Retinal pigment epithelial cell (primary cell): ENCODE data around the gene UBTD2.
A peak's percentile ranks its signal among the peaks of the same experiment; 100 is the strongest.
"Not testable (repeated sequence)": the region's sequence is repeated elsewhere in the genome, so short reads cannot be mapped to it uniquely, and the experiment has no call there.

Source experiments
- DNase-seq: peaks from one replicate; pipeline ENCODE4 v3.0.0-alpha.2; 2010; ENCODE audit warnings: low read depth
- H3K4me3 ChIP-seq: 2 replicates; pipeline ENCODE4 v1.5.1; 2011; ENCODE audit warnings: mild to moderate bottlenecking, low read length, control low read depth, moderate library complexity
- TF ChIP-seq, protein P1 (sequence below): conservative IDR thresholded peaks from 2 replicates; pipeline ENCODE4 v1.5.1; 2011; ENCODE audit warnings: low read depth, low read length, control low read depth, inconsistent platforms

UBTD2 gene

DNA sequence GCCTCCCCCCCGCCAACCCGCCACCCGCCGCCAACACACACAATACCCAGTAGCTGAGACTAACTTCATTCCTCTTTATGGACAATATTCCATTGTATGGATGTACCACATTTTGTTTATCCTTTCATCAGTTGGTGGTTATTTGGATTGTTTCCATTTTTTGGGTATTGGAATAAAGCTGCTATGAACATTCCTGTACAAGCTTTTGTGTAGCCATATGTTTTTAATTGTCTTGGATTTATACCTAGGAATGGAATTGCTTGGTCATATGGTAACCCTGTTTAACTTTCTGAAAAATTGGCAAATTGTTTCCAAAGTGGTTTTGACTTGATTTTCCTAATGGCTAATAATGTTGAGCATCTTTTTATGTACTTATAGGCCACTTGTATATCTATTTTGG lies 4.9 kb upstream of the UBTD2 start:
- TF ChIP-seq, protein P1, sequence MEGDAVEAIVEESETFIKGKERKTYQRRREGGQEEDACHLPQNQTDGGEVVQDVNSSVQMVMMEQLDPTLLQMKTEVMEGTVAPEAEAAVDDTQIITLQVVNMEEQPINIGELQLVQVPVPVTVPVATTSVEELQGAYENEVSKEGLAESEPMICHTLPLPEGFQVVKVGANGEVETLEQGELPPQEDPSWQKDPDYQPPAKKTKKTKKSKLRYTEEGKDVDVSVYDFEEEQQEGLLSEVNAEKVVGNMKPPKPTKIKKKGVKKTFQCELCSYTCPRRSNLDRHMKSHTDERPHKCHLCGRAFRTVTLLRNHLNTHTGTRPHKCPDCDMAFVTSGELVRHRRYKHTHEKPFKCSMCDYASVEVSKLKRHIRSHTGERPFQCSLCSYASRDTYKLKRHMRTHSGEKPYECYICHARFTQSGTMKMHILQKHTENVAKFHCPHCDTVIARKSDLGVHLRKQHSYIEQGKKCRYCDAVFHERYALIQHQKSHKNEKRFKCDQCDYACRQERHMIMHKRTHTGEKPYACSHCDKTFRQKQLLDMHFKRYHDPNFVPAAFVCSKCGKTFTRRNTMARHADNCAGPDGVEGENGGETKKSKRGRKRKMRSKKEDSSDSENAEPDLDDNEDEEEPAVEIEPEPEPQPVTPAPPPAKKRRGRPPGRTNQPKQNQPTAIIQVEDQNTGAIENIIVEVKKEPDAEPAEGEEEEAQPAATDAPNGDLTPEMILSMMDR, result no peak
- DNase-seq, result no peak
- no peak overlapping the region for H3K4me3 ChIP-seq

DNA sequence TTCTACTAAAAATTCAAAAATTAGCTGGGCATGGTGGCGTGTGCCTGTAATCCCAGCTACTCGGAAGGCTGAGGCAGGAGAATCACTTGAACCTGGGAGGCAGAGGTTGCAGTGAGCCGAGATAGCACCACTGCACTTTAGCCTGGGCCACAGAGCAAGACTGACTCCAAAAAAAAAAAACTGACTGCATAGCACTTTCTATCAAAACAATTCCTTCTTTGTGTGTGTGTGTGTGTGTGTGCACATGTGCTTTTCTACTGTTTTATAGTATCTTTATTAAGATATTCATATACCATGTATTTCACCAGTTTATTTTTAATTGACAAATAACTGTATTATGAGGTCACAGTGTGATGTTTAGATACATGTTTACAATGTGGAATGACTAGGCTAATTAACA lies 3.6 kb upstream of the UBTD2 start:
- not testable (repeated sequence) for H3K4me3 ChIP-seq, DNase-seq

DNA sequence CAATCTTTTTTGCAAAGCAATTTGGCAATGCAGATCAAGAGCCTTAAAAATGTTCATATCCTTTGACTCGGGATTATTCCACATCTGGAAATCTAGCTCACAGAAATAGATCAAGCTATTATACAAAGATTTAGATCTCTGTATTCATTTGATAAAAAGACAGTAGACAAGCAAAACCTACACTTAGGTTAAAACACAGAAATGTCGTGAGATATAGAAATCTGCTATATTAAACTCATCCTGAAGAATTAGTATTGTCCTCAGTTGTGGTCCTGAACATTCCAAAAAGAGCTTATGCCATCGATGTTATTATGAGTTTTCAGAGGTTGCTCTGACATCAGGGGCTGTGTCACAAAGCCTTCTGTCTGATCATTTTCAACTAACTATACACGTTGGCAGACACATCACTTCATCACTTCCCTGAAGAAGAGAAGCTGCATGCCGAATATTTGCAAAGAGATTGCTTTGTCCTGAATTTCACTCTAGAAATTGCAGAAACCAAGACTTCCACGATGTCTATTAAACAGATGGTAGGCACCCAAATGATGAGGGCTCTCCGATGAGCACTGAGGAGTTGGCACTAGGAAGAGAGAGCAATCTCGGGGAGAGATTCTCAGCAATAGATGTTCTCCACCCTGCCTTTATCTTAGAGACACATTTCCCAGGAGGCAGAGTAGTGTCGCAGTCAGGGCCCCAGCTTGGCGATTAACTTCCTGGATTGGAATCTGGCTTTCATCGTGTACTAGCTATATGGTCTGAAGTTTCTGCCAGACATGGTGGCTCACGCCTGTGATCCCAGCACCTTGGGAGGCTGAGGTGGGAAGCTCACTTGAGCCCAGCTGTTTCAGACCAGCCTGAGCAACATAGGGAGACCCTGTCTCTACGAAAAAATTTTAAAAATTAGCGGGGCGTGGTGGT lies 1.9 kb upstream of the UBTD2 start:
- TF ChIP-seq, protein P1, result no peak
- H3K4me3 ChIP-seq, result no peak overlapping the region
- no peak for DNase-seq

DNA sequence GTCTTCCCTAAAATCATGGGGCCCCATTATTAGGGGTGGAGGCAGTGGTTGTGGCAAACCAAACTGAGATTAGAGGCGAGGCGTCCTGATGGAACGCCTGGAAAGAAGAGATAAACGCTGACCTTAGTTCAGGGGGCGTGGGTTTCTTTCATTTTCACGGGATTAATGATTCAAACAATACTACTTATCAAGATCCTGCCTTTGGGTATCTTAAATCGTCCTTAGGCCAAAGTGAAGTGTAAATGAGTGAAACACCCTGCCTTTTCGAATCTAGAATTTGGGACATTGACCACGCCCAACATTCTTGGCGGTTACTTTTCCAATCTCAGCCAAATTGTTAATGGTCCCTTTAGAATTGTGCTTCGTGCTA lies 1.0 kb upstream of the UBTD2 start:
- H3K4me3 ChIP-seq, result peak overlapping the region; percentile 73
- TF ChIP-seq, protein P1, result no peak
- no peak for DNase-seq

DNA sequence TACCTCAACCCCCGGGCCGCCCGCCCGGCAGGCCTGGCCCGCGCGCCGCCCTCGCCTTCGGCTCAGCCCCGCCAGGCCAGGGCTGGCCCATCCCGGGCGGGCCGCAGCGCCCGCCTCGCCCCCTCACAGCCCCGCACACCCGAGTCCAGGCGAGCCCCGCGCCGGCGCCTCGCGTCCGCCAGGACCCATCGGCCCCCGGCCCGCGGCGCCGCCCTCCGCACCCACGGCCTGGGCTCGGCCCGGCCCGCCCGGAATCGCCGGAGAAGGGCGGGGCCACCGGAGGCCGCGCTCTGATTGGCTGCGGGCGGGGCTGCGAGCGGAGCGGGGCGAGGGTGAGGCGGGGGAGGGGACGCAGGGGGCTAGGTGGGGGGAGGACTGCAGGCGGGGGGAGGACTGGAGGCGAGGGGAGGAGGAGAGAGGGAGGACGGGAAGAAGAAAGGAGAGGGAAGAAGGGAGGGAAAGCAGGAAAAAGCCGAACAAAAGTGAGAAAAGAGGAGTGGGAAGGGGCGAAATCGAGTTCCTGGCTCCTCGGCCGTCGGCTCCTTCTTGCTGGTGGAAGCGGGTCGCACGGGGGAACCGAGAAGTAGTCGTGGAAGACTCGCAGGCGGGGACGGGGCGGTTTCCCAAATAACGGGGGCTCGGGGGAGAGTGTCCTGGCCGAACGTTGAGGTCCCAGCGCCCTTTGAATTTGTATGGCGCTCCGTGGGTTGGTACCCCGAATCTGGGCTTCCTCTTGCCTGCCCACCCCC lies 472 bp upstream of the UBTD2 start:
- H3K4me3 ChIP-seq, result peak overlapping the region; percentile 73
- DNase-seq, result no peak
- TF ChIP-seq, protein P1, result no peak

DNA sequence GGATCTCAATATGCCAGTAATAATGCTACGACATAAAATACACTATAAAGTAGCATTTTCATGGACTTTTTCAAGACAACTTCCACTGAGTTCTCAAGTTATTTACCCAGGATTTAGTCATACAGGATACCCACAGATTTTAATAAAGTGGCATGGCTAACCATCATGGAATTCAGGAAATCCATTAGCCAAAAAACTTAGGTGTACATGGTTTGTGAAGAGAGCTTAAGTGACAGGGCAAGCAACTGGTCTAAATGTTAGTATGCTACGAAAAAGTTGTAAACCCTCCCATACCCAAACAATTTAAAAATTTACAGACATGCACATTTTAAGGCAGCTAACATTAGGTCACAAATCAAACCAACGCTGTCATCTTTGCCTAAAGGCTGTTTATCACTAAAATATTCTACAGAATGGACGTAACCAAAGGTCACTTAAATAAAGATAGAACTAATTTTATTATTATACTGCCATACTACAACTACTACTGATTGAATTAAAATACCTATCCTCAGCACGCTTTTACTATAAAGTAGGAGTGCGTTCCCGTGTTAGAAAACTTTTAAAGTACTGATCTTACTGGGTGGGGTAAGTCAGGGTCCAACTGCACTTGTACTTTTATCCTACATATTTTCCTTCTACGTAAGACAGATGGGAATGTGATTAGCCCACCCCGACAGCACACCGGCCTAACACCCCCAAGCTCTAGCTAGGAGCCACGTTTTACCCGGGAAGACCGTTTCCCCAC lies 1.1 kb downstream of the UBTD2 start:
- DNase-seq, result no peak
- H3K4me3 ChIP-seq, result peak overlapping the region; percentile 70
- TF ChIP-seq, protein P1, result no peak

DNA sequence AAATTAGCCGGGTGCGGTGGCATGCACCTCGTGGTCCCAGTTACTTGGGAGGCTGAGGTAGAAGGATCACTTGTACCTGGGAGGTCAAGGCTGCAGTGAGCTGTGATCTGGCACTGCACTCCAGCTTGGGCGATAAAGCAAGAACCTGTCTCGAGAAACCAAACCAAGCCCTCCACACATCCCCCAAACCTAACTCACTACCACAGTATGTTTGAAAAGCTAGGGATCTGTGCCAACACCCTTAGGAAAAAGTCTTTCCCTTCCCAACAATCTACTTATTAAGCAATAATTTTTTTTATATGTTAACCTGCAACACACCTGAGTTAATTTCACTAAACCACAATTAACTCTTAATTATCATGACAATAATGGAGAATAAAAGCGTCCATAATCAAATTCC lies 2.2 kb downstream of the UBTD2 start:
- no peak overlapping the region for H3K4me3 ChIP-seq
- TF ChIP-seq, protein P1, result no peak

More for the DNA sequence above, 2.2 kb downstream of the UBTD2 start:
- no peak for DNase-seq
